DND-41 (cell line): ENCODE measurements around the gene MCHR1.

Source experiments
- ATAC-seq: fragments of 200-7000 bp; cut with Tn5 transposase; 3 replicates; pipeline ENCODE4 v1.9.1; 2021; ENCODE audit warnings: low read depth; ENCODE audit not compliant: insufficient read depth
- DNase-seq: peaks from one replicate; pipeline ENCODE4 v3.0.0-alpha.2; 2020
- H2AFZ ChIP-seq: 2 replicates; pipeline ENCODE4 v1.6.0; 2012; ENCODE audit warnings: low read depth, low read length
- H3K27ac ChIP-seq: 2 replicates; pipeline ENCODE4 v1.5.1; 2012; ENCODE audit warnings: low read length, inconsistent platforms
- H3K27me3 ChIP-seq: fragments of 200-600 bp; sonication (generic); 2 replicates; pipeline ENCODE4 v1.6.0; 2012; ENCODE audit warnings: low read length, mild to moderate bottlenecking, inconsistent platforms; ENCODE audit not compliant: insufficient read depth, poor library complexity
- H3K36me3 ChIP-seq: 2 replicates; pipeline ENCODE4 v1.5.1; 2012; ENCODE audit warnings: low read length, inconsistent platforms; ENCODE audit not compliant: insufficient read depth
- H3K4me1 ChIP-seq: 2 replicates; pipeline ENCODE4 v1.5.1; 2012; ENCODE audit warnings: mild to moderate bottlenecking, low read length; ENCODE audit not compliant: insufficient read depth
- H3K4me2 ChIP-seq: 2 replicates; pipeline ENCODE4 v1.6.0; 2012; ENCODE audit warnings: mild to moderate bottlenecking, moderate library complexity, low read length, inconsistent platforms; ENCODE audit not compliant: insufficient read depth
- H3K4me3 ChIP-seq, 2 experiments: fragments of 200-600 bp in 1 of 2; shearing (Covaris generic) in 1 of 2; 2 replicates each; pipeline ENCODE4 v1.5.1; 2012 to 2016; ENCODE audit warnings: inconsistent platforms in 2 of 2, low read length in 2 of 2, mild to moderate bottlenecking in 2 of 2, low read depth in 1 of 2, moderate library complexity in 1 of 2
- H3K79me2 ChIP-seq: 2 replicates; pipeline ENCODE4 v1.6.0; 2012; ENCODE audit warnings: low read length, inconsistent platforms; ENCODE audit not compliant: insufficient read depth
- H3K9ac ChIP-seq: 2 replicates; pipeline ENCODE4 v1.6.0; 2012; ENCODE audit warnings: low read depth, mild to moderate bottlenecking, inconsistent platforms, low read length, moderate library complexity
- H3K9me3 ChIP-seq: 2 replicates; pipeline ENCODE4 v1.5.1; 2012; ENCODE audit warnings: low read length, moderate library complexity, mild to moderate bottlenecking, inconsistent platforms; ENCODE audit not compliant: insufficient read depth, severe bottlenecking
- H4K20me1 ChIP-seq: 2 replicates; pipeline ENCODE4 v1.6.0; 2012; ENCODE audit warnings: low read length; ENCODE audit not compliant: insufficient read depth
- CTCF ChIP-seq: IDR thresholded peaks from 2 replicates; pipeline ENCODE4 v1.5.1; 2012; ENCODE audit warnings: borderline replicate concordance, low read length, moderate library complexity, mild to moderate bottlenecking; ENCODE audit not compliant: poor library complexity, severe bottlenecking; ENCODE audit errors: extremely low read depth
- EZH2 ChIP-seq: IDR thresholded peaks from 3 replicates; pipeline ENCODE4 v1.6.1; 2012; ENCODE audit warnings: borderline replicate concordance, low read depth, mild to moderate bottlenecking, moderate library complexity, low read length, inconsistent platforms; ENCODE audit not compliant: severe bottlenecking

The MCHR1 gene

GRCh38 chr22:40679249-40679963, at the start of gene MCHR1:
Gene MCHR1 (plus strand): TSS chr22:40679484. CDS start chr22:40679653, 169 bp downstream.
- DNase-seq (no peak), ATAC-seq (no peak)
- H3K9me3 ChIP-seq, result no peaks in the 10 kb centered on the region
- H3K4me1 ChIP-seq, result peaks cover 29% of the 10 kb centered on the region
- H4K20me1 ChIP-seq, result no peaks in the 10 kb centered on the region
- H3K4me3 ChIP-seq, result no peak within 1 kb of the TSS
- no peaks in the 10 kb centered on the region for H3K36me3 ChIP-seq
- H3K79me2 ChIP-seq, result no peaks in the 10 kb centered on the region
- no peaks in the 10 kb centered on the region for H3K27me3 ChIP-seq
- peak within 1 kb of the TSS; percentile 35; the same call in 1 of the 2 replicates for H3K27ac ChIP-seq
- no peak within 1 kb of the TSS for H3K4me2 ChIP-seq
- H3K9ac ChIP-seq, result no peak within 1 kb of the TSS
- TF ChIP-seq EZH2, result no peak
- no peak for TF ChIP-seq CTCF
- H2AFZ ChIP-seq, result no peak within 1 kb of the TSS

- Histone ChIP-seq H3K79me2 (peaks cover 93% of the 10 kb centered on the region), H2AFZ (no peak overlapping the region), H3K9me3 (no peaks in the 10 kb centered on the region), H3K4me2 (0 out of 2 replicates have a peak overlapping the region, but pooled peaks have one; percentile 6), H4K20me1 (peaks cover 43% of the 10 kb centered on the region; the same call in 1 of the 2 replicates), H3K4me1 (peaks cover 23% of the 10 kb centered on the region), H3K36me3 (no peaks in the 10 kb centered on the region; the same call in 1 of the 2 replicates), H3K4me3 (no peak overlapping the region), H3K27me3 (no peaks in the 10 kb centered on the region), H3K9ac (no peak overlapping the region), H3K27ac (no peak overlapping the region)
- DNase-seq, result no peak
- ATAC-seq, result no peak
- no peak for TF ChIP-seq EZH2
- no peak for TF ChIP-seq CTCF
These were observed 47.4 kb upstream of the MCHR1 start for GRCh38 chr22:40631925-40632324.

GRCh38 chr22:40633036-40633435, 46.2 kb upstream of the MCHR1 start:
- no peak for DNase-seq
- H3K27ac ChIP-seq, result no peak overlapping the region
- H3K9ac ChIP-seq, result no peak overlapping the region
- no peaks in the 10 kb centered on the region; the same call in 1 of the 2 replicates for H3K36me3 ChIP-seq
- no peak overlapping the region for H3K4me3 ChIP-seq
- TF ChIP-seq CTCF, result no peak
- no peaks in the 10 kb centered on the region for H3K9me3 ChIP-seq
- peaks cover 32% of the 10 kb centered on the region for H3K4me1 ChIP-seq
- H4K20me1 ChIP-seq, result peaks cover 43% of the 10 kb centered on the region; the same call in 1 of the 2 replicates
- no peak overlapping the region for H3K4me2 ChIP-seq
- no peaks in the 10 kb centered on the region for H3K27me3 ChIP-seq
- no peak for ATAC-seq
- no peak overlapping the region for H2AFZ ChIP-seq
- peaks cover 82% of the 10 kb centered on the region for H3K79me2 ChIP-seq
